ENCODE measurements around the gene ING3.
"Not testable (repeated sequence)": the region's sequence is repeated elsewhere in the genome, so short reads cannot be mapped to it uniquely, and the experiment has no call there.

ING3 gene

DNA sequence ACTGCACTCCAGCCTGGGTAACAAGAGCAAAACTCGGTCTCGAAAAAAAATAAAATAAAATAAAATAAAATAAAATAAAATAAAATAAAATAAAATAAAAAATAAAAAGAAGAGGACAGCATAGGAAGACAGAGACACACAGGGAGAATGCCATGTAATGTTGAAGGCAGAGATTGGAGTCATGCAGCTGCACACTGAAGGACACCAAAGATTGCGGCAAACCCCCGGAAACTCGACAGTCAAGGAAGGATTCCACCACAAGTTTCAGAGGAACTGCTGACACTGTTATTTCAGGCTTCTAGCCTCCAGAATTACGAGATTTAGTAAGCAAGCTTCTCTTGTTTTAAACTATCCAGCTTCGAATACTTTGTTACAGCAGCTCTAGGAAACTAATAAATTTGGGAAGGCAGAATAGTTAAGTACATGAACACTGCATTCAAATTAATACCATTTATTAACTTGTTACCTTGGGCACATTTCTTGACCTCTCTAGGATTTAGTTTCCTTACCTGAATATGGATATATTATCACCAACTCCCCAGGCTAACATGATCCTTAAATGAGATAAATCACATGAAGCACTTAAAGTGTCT, 47.4 kb downstream of the ING3 start:
- no peak for DNase-seq (ENCODE audit: low spot score in 2 of 2)
- H3K4me1 Mint-ChIP-seq, result peaks cover 16% of the 10 kb centered on the region
- no peak for ATAC-seq (ENCODE audit: low read depth)
- H3K27me3 Mint-ChIP-seq, result peaks cover 14% of the 10 kb centered on the region
- no peak overlapping the region for H3K4me3 Mint-ChIP-seq
- H3K9me3 Mint-ChIP-seq, result no peaks in the 10 kb centered on the region
- no peak overlapping the region for H3K27ac Mint-ChIP-seq
- no peaks in the 10 kb centered on the region for H3K36me3 Mint-ChIP-seq

GRCh38 chr7:120998520-120998919, 47.9 kb downstream of the ING3 start:
- no peak overlapping the region for H3K27ac Mint-ChIP-seq
- no peaks in the 10 kb centered on the region for H3K36me3 Mint-ChIP-seq
- DNase-seq (ENCODE audit: low spot score in 2 of 2), result no peak
- peaks cover 16% of the 10 kb centered on the region for H3K4me1 Mint-ChIP-seq
- H3K4me3 Mint-ChIP-seq, result no peak overlapping the region
- H3K9me3 Mint-ChIP-seq, result no peaks in the 10 kb centered on the region
- H3K27me3 Mint-ChIP-seq, result peaks cover 15% of the 10 kb centered on the region
- ATAC-seq (ENCODE audit: low read depth), result no peak

DNA sequence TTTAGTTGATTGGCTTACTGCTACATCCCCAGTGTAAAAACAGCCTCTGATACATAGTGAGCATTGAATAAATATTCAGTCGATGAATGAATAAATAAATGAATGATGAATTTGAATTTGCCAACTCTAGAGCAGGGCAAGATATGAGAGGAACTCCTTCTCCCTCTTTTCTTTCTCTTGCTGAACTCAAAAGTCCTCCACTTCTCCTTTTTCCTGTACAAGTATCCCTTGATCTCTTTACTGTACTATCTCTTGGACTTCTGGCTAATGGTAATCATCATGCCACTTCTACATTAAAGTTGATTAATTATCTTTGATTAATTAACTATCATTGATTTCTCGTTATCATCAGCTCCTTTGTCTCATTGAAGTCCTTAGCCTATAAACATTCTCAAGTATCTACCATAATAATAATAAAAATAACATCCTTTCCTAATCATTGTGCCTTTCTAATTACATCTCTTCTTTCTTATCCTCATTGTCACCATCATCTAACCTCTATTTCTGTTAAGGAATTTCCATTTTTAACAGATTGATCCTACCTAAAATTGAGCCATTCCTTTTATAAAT, 48.5 kb downstream of the ING3 start:
- DNase-seq (ENCODE audit: low spot score in 2 of 2) (no peak), ATAC-seq (ENCODE audit: low read depth) (no peak)
- Mint-ChIP-seq H3K4me1 (peaks cover 16% of the 10 kb centered on the region), H3K27ac (no peak overlapping the region), H3K27me3 (peaks cover 16% of the 10 kb centered on the region), H3K36me3 (no peaks in the 10 kb centered on the region), H3K9me3 (no peaks in the 10 kb centered on the region), H3K4me3 (no peak overlapping the region)

GRCh38 chr7:121000081-121000983, 49.8 kb downstream of the ING3 start:
- ATAC-seq (ENCODE audit: low read depth) (no peak), DNase-seq (ENCODE audit: low spot score in 2 of 2) (no peak)
- Mint-ChIP-seq H3K9me3 (no peaks in the 10 kb centered on the region), H3K27ac (no peak overlapping the region), H3K4me3 (no peak overlapping the region), H3K4me1 (peaks cover 13% of the 10 kb centered on the region), H3K27me3 (peaks cover 10% of the 10 kb centered on the region), H3K36me3 (no peaks in the 10 kb centered on the region)

DNA sequence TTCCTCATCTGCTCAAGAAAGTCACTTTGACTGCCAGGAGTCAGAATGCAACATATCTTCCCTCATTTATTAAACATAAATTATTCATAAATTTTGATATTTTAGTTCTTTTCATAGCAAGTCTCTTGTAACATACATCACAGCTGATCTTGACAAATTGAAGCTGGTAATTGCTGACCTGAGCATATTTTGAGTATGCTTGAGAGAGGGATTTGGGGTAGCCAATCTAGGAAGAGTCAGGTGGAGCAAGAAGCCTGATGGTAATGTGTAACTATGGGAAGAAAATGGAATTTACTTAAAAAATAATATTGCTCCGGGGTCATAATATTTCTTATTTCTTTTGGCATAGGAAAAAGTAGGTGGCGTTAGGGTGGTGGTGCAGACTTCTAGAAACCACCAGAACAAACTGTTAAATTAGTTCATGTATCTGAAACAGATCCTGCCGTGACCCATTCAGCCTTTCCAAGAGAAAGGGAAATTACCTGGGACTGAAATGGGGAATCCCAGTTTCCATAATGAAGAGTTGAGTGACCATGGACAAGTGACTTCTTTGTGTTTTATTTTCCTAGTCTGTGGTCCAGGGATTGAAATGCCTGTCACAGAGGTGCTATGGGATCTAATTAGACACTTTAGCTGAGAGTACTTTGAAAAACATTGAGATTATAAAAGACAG, 50.8 kb downstream of the ING3 start:
- no peaks in the 10 kb centered on the region for H3K9me3 Mint-ChIP-seq
- ATAC-seq (ENCODE audit: low read depth), result no peak
- peaks cover 6% of the 10 kb centered on the region for H3K4me1 Mint-ChIP-seq
- H3K27ac Mint-ChIP-seq, result no peak overlapping the region
- no peaks in the 10 kb centered on the region for H3K36me3 Mint-ChIP-seq
- H3K4me3 Mint-ChIP-seq, result no peak overlapping the region
- H3K27me3 Mint-ChIP-seq, result peaks cover 10% of the 10 kb centered on the region
- no peak for DNase-seq (ENCODE audit: low spot score in 2 of 2)

- Mint-ChIP-seq H3K4me1 (no peaks in the 10 kb centered on the region), H3K27ac (no peak overlapping the region), H3K9me3 (no peaks in the 10 kb centered on the region), H3K4me3 (no peak overlapping the region), H3K27me3 (peaks cover 10% of the 10 kb centered on the region), H3K36me3 (no peaks in the 10 kb centered on the region)
- ATAC-seq (ENCODE audit: low read depth), result no peak
- DNase-seq (ENCODE audit: low spot score in 2 of 2), result no peak
These were observed 51.6 kb downstream of the ING3 start for GRCh38 chr7:121002048-121002756.

GRCh38 chr7:121002757-121003200, 52.2 kb downstream of the ING3 start:
- ATAC-seq (ENCODE audit: low read depth) (no peak), DNase-seq (ENCODE audit: low spot score in 2 of 2) (no peak)
- Mint-ChIP-seq H3K4me1 (no peaks in the 10 kb centered on the region), H3K36me3 (no peaks in the 10 kb centered on the region), H3K27me3 (peaks cover 13% of the 10 kb centered on the region), H3K4me3 (no peak overlapping the region), H3K9me3 (no peaks in the 10 kb centered on the region), H3K27ac (no peak overlapping the region)

- ATAC-seq (ENCODE audit: low read depth) (no peak), DNase-seq (ENCODE audit: low spot score in 2 of 2) (no peak)
- H3K4me1 Mint-ChIP-seq, result no peaks in the 10 kb centered on the region
- no peaks in the 10 kb centered on the region for H3K36me3 Mint-ChIP-seq
- H3K4me3 Mint-ChIP-seq, result no peak overlapping the region
- peaks cover 15% of the 10 kb centered on the region for H3K27me3 Mint-ChIP-seq
- H3K27ac Mint-ChIP-seq, result no peak overlapping the region
- no peaks in the 10 kb centered on the region for H3K9me3 Mint-ChIP-seq
These were observed 53.6 kb downstream of the ING3 start for GRCh38 chr7:121003986-121004685.

DNA sequence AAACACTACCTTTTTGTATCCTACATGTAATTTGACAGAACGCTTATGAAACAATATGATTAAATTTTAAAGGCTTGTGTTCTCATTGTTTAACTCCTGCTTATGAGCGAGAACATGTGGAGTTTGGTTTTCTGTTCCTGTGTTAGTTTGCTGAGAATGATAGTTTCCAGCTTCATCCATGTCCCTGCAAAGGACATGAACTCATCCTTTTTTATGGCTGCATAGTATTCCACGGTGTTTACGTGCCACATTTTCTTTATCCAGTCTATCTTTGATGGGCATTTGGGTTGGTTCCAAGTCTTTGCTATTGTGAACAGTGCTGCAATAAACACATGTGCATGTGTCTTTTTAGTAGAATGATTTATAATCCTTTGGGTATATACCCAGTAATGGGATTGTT, 54.5 kb downstream of the ING3 start:
- ATAC-seq (ENCODE audit: low read depth); DNase-seq (ENCODE audit: low spot score in 2 of 2); H3K27ac Mint-ChIP-seq; H3K36me3 Mint-ChIP-seq; H3K4me3 Mint-ChIP-seq; H3K4me1 Mint-ChIP-seq; H3K9me3 Mint-ChIP-seq: not testable (repeated sequence)
- H3K27me3 Mint-ChIP-seq, result peaks cover 13% of the 10 kb centered on the region

DNA sequence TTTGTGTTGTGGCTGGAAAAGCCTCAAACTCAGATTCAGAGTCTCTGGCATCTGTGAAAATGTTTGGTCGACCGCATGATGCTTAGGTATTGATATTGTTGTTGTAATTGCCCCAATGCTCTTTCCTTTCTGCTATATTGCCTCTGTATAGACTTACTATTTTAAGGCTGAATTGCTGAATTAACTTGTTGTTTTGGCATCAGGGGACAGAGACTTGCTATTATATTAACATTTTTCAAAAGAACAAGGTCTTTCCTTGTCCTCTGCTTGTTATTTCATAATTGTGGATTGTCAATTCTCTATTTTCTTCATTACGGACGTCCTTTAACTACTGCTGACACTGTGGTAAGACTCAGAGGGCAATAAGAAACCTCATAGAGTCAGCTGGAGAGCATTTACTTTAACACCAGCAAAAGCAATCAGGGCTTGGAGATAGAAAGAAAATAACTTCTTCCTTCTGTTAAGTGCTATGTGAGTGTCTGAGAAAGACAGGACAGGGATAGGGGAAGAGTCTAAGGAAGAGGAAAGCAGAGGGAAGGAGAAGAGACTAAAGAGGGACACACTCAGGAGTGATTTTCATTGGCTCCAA, 55.5 kb downstream of the ING3 start:
- no peak for ATAC-seq (ENCODE audit: low read depth)
- H3K27me3 Mint-ChIP-seq, result peaks cover 13% of the 10 kb centered on the region
- H3K4me1 Mint-ChIP-seq, result no peaks in the 10 kb centered on the region
- H3K9me3 Mint-ChIP-seq, result no peaks in the 10 kb centered on the region
- H3K4me3 Mint-ChIP-seq, result no peak overlapping the region
- DNase-seq (ENCODE audit: low spot score in 2 of 2), result no peak
- H3K27ac Mint-ChIP-seq, result no peak overlapping the region
- no peaks in the 10 kb centered on the region for H3K36me3 Mint-ChIP-seq

GRCh38 chr7:121006711-121007315, 56.2 kb downstream of the ING3 start:
- Mint-ChIP-seq H3K27ac (no peak overlapping the region), H3K36me3 (no peaks in the 10 kb centered on the region), H3K27me3 (peaks cover 13% of the 10 kb centered on the region), H3K4me3 (no peak overlapping the region), H3K9me3 (no peaks in the 10 kb centered on the region), H3K4me1 (no peaks in the 10 kb centered on the region)
- ATAC-seq (ENCODE audit: low read depth), result no peak
- DNase-seq (ENCODE audit: low spot score in 2 of 2), result no peak

DNA sequence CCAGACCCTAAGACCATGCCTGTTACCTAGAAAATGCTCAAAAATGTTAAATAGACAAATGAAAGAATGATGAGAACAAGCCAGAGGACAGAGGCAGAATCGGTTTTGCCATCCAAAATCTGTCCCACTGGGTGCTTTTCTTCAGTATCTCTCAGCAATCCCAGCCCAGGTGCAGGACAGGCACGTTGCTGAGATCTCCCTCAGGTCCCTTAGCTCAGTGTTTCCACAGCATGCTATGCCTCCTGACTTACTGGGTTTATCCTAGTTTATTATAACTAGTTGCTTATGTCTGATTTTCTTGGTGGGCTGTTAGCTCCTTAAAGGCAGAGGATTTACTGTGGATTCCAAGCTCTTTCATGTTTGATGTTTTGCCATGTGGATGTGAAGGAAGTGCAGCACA, 58.2 kb downstream of the ING3 start:
- no peaks in the 10 kb centered on the region for H3K4me1 Mint-ChIP-seq
- H3K9me3 Mint-ChIP-seq, result no peaks in the 10 kb centered on the region
- ATAC-seq (ENCODE audit: low read depth) (no peak), DNase-seq (ENCODE audit: low spot score in 2 of 2) (no peak)
- no peaks in the 10 kb centered on the region for H3K36me3 Mint-ChIP-seq
- peaks cover 10% of the 10 kb centered on the region for H3K27me3 Mint-ChIP-seq
- no peak overlapping the region for H3K4me3 Mint-ChIP-seq
- H3K27ac Mint-ChIP-seq, result no peak overlapping the region

DNA sequence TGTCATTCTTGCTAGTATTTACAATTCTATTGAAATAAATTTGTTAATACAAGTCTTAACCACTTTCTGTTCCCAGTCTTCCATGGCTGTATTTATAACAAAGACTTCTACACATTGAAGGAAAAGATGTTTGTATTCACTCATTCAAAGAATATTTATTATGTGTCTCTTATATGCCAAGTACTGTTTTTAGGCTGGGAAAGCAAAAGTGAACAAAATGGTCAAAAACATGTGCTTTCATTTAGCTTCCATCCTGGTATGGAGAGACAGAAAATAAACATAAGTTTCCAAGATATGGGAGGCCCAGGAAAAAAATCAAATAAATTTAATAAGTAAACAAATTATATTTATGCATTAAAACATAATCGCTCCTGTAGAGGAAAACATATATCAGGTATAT, 60.8 kb downstream of the ING3 start:
- no peaks in the 10 kb centered on the region for H3K36me3 Mint-ChIP-seq
- DNase-seq (ENCODE audit: low spot score in 2 of 2) (no peak), ATAC-seq (ENCODE audit: low read depth) (no peak)
- no peak overlapping the region for H3K27ac Mint-ChIP-seq
- no peaks in the 10 kb centered on the region for H3K9me3 Mint-ChIP-seq
- H3K4me3 Mint-ChIP-seq, result no peak overlapping the region
- peaks cover 6% of the 10 kb centered on the region for H3K27me3 Mint-ChIP-seq
- no peaks in the 10 kb centered on the region for H3K4me1 Mint-ChIP-seq
